HL-60 (cell line): ENCODE measurements around the gene CCL18.
"Not testable (repeated sequence)": the region's sequence is repeated elsewhere in the genome, so short reads cannot be mapped to it uniquely, and the experiment has no call there.

Experiments
- DNase-seq, 2 experiments: peaks; one replicate each; pipeline ENCODE4 v3.0.0-alpha.2; 2010 to 2020; ENCODE audit warnings: low read depth in 1 of 2, low spot score in 1 of 2
- H3K27ac ChIP-seq: fragments of 250-450 bp; sonication (Bioruptor Pico); replicated peaks from 2 replicates; pipeline ENCODE4 v1.5.1; 2020; ENCODE audit warnings: mild to moderate bottlenecking, moderate library complexity
- H3K27me3 ChIP-seq: fragments of 250-450 bp; sonication (Bioruptor Pico); 2 replicates; pipeline ENCODE4 v1.5.1; 2021; ENCODE audit warnings: mild to moderate bottlenecking, moderate library complexity; ENCODE audit not compliant: insufficient read depth, poor library complexity, severe bottlenecking
- H3K4me3 ChIP-seq: replicated peaks from 2 replicates; pipeline ENCODE4 v1.5.1; 2011; ENCODE audit warnings: mild to moderate bottlenecking, control low read depth, low read length; ENCODE audit not compliant: insufficient read depth
- GABPA ChIP-seq: IDR thresholded peaks from 2 replicates; pipeline ENCODE4 v1.6.1; 2012; ENCODE audit warnings: low read depth
- POLR2AphosphoS5 ChIP-seq: IDR thresholded peaks from 2 replicates; pipeline ENCODE4 v1.6.1; 2012; ENCODE audit warnings: low read depth
- SPI1 ChIP-seq: IDR thresholded peaks from 2 replicates; pipeline ENCODE4 v1.6.1; 2012; ENCODE audit warnings: low read depth, mild to moderate bottlenecking, borderline replicate concordance
- TF ChIP-seq, protein P1 (sequence below): IDR thresholded peaks from one replicate; pipeline ENCODE4 v1.5.1; 2011; ENCODE audit warnings: low read length, control low read depth, inconsistent platforms; ENCODE audit not compliant: insufficient read depth
- TF ChIP-seq, protein P2 (sequence below): IDR thresholded peaks from 2 replicates; pipeline ENCODE4 v1.6.1; 2012; ENCODE audit warnings: low read depth; ENCODE audit not compliant: insufficient replicate concordance

The CCL18 gene

DNA sequence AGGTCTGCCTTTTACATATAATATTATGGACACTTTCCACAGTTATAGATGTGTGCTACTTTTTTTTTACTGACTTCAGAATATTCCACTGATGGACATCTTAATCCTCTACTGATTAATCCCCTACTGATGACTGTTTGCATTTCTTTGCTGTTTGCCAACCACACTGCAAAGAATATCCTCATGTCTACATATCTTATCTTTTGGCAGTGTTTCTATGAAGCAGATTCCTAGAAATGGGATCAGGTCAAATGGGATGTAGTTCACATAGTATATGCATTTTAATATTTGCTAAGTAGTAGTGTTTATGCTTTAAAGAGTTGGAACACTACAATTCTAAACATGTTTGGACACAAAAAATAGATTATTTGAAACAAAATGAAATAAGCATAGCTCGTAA, 22.7 kb downstream of the CCL18 start:
- DNase-seq, result no peak
- Histone ChIP-seq H3K4me3 (no peak overlapping the region), H3K27me3 (no peaks in the 10 kb centered on the region), H3K27ac (no peak overlapping the region)
- TF ChIP-seq, protein P1, sequence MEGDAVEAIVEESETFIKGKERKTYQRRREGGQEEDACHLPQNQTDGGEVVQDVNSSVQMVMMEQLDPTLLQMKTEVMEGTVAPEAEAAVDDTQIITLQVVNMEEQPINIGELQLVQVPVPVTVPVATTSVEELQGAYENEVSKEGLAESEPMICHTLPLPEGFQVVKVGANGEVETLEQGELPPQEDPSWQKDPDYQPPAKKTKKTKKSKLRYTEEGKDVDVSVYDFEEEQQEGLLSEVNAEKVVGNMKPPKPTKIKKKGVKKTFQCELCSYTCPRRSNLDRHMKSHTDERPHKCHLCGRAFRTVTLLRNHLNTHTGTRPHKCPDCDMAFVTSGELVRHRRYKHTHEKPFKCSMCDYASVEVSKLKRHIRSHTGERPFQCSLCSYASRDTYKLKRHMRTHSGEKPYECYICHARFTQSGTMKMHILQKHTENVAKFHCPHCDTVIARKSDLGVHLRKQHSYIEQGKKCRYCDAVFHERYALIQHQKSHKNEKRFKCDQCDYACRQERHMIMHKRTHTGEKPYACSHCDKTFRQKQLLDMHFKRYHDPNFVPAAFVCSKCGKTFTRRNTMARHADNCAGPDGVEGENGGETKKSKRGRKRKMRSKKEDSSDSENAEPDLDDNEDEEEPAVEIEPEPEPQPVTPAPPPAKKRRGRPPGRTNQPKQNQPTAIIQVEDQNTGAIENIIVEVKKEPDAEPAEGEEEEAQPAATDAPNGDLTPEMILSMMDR, result no peak
- no peak for TF ChIP-seq GABPA
- TF ChIP-seq, protein P2, sequence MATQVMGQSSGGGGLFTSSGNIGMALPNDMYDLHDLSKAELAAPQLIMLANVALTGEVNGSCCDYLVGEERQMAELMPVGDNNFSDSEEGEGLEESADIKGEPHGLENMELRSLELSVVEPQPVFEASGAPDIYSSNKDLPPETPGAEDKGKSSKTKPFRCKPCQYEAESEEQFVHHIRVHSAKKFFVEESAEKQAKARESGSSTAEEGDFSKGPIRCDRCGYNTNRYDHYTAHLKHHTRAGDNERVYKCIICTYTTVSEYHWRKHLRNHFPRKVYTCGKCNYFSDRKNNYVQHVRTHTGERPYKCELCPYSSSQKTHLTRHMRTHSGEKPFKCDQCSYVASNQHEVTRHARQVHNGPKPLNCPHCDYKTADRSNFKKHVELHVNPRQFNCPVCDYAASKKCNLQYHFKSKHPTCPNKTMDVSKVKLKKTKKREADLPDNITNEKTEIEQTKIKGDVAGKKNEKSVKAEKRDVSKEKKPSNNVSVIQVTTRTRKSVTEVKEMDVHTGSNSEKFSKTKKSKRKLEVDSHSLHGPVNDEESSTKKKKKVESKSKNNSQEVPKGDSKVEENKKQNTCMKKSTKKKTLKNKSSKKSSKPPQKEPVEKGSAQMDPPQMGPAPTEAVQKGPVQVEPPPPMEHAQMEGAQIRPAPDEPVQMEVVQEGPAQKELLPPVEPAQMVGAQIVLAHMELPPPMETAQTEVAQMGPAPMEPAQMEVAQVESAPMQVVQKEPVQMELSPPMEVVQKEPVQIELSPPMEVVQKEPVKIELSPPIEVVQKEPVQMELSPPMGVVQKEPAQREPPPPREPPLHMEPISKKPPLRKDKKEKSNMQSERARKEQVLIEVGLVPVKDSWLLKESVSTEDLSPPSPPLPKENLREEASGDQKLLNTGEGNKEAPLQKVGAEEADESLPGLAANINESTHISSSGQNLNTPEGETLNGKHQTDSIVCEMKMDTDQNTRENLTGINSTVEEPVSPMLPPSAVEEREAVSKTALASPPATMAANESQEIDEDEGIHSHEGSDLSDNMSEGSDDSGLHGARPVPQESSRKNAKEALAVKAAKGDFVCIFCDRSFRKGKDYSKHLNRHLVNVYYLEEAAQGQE, result no peak
- no peak for TF ChIP-seq SPI1
- TF ChIP-seq POLR2AphosphoS5, result no peak

DNA sequence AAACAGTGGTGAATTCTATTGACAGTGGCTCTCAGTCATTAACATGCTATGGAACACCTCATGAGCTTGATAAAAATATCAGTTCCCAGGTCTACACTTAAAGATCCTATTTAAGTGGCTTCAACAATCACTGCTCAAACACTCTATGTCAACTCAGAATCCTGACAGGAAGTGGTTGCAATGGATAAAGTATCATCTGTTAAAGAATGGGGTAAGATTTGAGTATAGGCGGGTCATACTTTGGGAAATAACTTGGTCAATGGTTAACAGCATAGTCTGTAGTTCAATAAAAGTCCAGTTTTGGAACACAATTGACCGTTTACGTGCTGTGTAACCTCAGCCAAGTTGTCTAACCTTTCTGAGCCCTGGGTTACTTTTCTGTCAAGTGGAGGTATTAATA, 23.4 kb downstream of the CCL18 start:
- not testable (repeated sequence) for H3K4me3 ChIP-seq, DNase-seq, H3K27me3 ChIP-seq, H3K27ac ChIP-seq

DNA sequence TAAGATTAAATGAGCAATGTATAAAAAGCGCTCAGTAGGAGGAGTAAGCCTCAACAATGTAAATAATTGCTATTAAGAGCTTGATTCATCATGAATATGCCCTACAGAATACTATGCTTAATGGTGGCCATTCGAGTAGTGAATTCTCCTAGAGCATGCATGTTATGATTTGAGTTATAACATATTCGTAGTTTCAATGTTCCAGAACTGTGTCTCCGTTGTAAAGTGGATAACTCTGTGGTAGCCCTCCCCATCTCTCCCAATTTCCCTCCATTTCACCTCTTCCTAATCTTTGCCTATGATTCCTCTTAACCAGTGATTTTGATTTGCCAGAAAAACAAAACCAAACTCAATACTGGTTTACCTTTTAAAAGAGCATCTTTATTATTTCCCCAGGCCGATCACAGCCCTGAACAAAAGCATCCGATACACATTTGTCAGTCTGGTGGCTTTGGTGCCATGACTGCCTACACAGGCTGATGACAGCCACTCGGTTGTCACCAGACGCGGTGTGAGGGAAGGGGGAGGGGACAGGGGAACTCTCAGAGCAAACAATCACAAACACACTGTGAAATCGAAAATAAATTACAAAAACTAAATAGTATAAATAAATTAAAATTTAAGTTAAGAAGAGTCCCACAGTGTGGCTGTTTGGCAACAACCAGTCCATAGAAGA, 24.0 kb downstream of the CCL18 start:
- H3K4me3 ChIP-seq, H3K27ac ChIP-seq: not testable (repeated sequence)

DNA sequence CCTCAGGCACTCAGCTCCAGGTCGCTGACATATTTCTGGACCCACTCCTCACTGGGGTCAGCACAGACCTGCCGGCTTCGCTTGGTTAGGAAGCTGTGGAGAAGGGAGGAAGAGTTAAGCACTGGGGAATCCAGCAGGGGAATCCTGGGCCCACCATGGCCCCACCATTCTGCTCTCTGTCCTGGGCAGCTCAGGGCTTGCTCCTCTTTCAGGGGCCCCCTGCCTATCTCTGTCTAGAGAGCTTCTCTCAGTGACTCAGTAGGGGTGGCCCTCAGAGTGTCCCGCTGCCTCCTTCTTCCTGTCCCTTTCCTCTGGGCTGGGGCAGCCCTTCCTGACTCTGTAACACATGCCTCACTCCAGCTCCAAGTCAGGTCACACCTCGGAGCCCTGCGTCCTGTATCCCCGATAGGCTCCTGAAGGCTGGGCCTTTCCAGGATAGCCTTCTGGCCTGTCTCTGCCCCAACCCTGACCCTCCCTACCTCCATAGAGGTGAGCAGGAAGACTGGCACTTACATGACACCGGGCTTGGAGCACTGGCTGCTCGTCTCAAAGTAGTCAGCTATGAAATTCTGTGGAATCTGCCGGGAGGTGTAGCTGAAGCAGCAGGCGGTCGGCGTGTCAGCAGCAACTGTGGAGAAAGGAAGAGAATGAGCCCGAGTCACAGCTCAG, 24.7 kb downstream of the CCL18 start:
- DNase-seq, result no peak
- Histone ChIP-seq H3K27ac (no peak overlapping the region), H3K27me3 (no peaks in the 10 kb centered on the region), H3K4me3 (no peak overlapping the region)
- TF ChIP-seq SPI1 (no peak), GABPA (no peak), POLR2AphosphoS5 (no peak; the same call in 1 of the 2 replicates)
- TF ChIP-seq, protein P2, result no peak
- TF ChIP-seq, protein P1, result no peak

More for the DNA sequence above, 24.0 kb downstream of the CCL18 start:
- not testable (repeated sequence) for H3K27me3 ChIP-seq, DNase-seq
